ENCODE data around the gene XRN2. TPM values are rescaled to one million over a fixed set of nuclear protein-coding genes. Genes with fewer than 3 reads are reported as not detected.

Gene XRN2
- total and polyA plus RNA-seq, 12 donors, result 12.9 to 89.6 (median 65.5) TPM

DNA sequence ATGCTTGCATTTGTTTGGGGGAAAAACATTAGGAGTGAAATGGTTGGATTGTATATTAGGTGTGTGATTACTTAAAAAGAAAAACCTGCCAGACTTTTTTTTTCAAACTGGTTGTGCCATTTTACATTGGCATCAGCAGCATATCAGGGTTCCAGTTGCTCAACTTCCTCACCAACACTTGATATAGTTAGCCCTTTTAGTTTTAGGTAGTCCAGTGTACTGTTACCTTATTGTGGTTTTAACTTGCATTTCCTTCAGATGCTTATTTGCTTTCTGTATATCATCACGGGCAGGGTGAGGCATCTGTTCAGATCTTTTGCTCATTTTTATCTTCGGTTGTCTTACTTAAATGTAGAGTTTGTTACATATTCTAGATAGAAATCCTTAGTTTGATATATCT lies 5.2 kb downstream of the XRN2 start:
- no peak overlapping the region for H3K4me3 ChIP-seq
- 48 to 99% (median 98%) methylated on average over 2 of the region's 2 CpGs for WGBS, 4 donors
- no peak for DNase-seq
- intact Hi-C loops (cut with DNase I), result no loop called here
- no peak for TF ChIP-seq POLR2A (IDR thresholded peaks at IDR 0.05)
- TF ChIP-seq, protein P1, sequence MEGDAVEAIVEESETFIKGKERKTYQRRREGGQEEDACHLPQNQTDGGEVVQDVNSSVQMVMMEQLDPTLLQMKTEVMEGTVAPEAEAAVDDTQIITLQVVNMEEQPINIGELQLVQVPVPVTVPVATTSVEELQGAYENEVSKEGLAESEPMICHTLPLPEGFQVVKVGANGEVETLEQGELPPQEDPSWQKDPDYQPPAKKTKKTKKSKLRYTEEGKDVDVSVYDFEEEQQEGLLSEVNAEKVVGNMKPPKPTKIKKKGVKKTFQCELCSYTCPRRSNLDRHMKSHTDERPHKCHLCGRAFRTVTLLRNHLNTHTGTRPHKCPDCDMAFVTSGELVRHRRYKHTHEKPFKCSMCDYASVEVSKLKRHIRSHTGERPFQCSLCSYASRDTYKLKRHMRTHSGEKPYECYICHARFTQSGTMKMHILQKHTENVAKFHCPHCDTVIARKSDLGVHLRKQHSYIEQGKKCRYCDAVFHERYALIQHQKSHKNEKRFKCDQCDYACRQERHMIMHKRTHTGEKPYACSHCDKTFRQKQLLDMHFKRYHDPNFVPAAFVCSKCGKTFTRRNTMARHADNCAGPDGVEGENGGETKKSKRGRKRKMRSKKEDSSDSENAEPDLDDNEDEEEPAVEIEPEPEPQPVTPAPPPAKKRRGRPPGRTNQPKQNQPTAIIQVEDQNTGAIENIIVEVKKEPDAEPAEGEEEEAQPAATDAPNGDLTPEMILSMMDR (IDR thresholded peaks at IDR 0.05), result no peak
- no peak overlapping the region for H3K27ac ChIP-seq
- H3K4me1 ChIP-seq (replicated peaks in 1 of 2), result peaks cover 10 to 36% of the 10 kb centered on the region in 2 donors
- H3K9me3 ChIP-seq (replicated peaks in 1 of 3), result no peaks in the 10 kb centered on the region
- H3K27me3 ChIP-seq, result no peaks in the 10 kb centered on the region
- no peaks in the 10 kb centered on the region for H3K36me3 ChIP-seq (replicated peaks in 1 of 2)

DNA sequence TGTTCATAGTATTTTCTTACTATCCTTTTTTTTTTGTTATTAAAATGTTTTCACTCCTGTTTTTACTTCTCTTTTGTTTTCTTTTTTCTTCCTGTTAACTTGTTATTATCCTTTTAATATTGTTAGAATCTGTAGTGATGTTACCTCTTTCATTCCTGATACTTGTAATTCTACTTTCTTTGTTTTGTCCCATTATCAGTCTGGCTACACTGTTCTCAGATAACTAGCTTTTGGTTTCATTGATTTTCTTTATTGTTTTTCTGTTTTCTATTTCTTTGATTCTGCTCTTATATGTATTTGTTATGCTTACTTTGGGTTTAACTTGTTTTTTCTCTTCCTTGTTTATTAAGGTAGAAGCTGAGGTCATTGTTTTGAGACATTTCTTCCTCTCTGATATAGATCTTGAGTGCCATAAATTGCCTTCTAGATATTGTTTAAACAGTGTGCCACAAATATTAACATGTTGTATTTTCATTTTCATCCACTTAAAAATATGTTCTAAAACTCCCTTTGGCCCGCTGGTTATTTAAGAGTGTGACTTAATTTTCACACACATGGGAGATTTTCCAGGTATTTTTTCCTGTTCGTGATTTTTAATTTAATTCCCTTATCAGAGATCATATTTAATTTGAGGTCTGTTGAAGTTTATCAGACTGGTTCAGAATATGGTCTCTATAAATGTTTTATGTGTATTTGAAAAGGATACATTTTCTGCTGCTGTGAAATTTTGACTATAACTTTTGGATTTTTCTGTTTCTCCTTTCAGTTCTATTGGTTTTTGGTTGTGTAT lies 6.7 kb downstream of the XRN2 start:
- WGBS, 4 donors, result 61 to 72% (median 68%) methylated on average over 2 of the region's 2 CpGs
- Histone ChIP-seq H3K27me3 (no peaks in the 10 kb centered on the region), H3K27ac (no peak overlapping the region), H3K4me1 (replicated peaks in 1 of 2) (peaks cover 8 to 42% of the 10 kb centered on the region in 2 donors), H3K4me3 (no peak overlapping the region), H3K9me3 (replicated peaks in 1 of 3) (no peaks in the 10 kb centered on the region), H3K36me3 (replicated peaks in 1 of 2) (no peaks in the 10 kb centered on the region)
- TF ChIP-seq POLR2A (IDR thresholded peaks at IDR 0.05), result no peak
- TF ChIP-seq, protein P1 (IDR thresholded peaks at IDR 0.05), result no peak
- no peak for DNase-seq
- intact Hi-C loops (cut with DNase I), result no loop called here

DNA sequence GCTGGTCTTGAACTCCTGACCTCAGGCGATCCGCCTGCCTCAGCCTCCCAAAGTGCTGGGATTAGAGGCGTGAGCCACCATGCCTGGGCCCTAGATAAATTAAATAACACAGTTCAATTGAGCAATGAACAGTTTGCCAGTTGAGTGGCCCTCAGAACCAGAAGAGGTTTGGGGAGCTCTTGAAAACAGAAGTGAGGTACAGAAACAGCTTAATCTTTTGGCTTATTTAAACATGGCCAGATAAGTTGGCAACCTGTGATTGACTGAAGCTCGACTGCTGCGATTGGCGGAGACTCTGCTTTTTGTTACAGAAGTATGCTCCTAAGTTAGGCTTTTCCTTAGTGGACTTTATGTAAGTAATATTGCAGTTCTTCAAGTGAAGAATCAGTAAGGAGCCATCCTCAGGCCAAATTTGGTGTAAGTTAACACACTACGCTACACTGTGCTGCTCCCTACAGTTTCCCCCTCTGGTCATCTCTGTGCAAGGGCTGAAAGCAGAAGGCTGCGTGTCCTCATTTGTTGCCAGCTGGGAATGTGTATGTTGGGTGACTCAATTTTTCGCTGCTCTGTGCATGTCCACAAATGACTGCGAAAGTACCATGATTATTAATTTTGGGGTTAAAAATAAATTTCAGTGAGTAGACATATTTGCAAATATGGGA lies 9.8 kb downstream of the XRN2 start:
- intact Hi-C loops (cut with DNase I), result no loop called here
- no peak for DNase-seq

DNA sequence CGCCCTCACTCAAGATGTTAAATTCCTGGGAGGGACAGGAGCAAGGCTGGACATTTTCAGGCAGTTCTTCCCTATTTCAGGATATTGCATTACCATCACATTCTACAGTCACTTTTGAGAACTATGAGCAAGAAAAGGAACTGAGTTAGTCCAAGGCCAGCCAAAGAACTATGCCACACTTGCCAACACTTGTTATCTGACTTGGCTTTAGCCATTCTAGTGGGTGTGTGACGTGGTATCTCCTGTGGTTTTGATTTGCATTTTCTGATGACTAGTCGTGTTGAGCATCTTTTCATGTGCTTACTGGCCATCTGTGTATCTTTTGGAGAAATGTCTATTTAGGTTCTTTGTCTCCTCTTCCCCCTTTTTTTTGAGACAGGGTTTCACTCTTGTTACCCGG lies 12.0 kb downstream of the XRN2 start:
- Histone ChIP-seq H3K9me3 (replicated peaks in 1 of 3) (peaks cover 0 to 11% (median 0%) of the 10 kb centered on the region in 3 donors), H3K4me3 (no peak overlapping the region), H3K27me3 (no peaks in the 10 kb centered on the region), H3K4me1 (replicated peaks in 1 of 2) (peaks cover 14 to 52% of the 10 kb centered on the region in 2 donors), H3K27ac (peak overlapping the region in 4 of 5 donors; percentile 45 to 88 (median 80)), H3K36me3 (replicated peaks in 1 of 2) (no peaks in the 10 kb centered on the region)
- WGBS, 4 donors, result 42 to 55% (median 46%) methylated on average over 4 of the region's 4 CpGs
- TF ChIP-seq POLR2A (IDR thresholded peaks at IDR 0.05), result no peak
- TF ChIP-seq, protein P1 (IDR thresholded peaks at IDR 0.05), result no peak
- intact Hi-C loops (cut with DNase I), result no loop called here
- peak; percentile 39 to 88 (median 82) for DNase-seq

More for the DNA sequence above, 9.8 kb downstream of the XRN2 start:
- no peak for TF ChIP-seq POLR2A (IDR thresholded peaks at IDR 0.05)
- TF ChIP-seq, protein P1 (IDR thresholded peaks at IDR 0.05), result no peak
- Histone ChIP-seq H3K27me3 (no peaks in the 10 kb centered on the region), H3K4me3 (no peak overlapping the region), H3K9me3 (replicated peaks in 1 of 3) (no peaks in the 10 kb centered on the region), H3K4me1 (replicated peaks in 1 of 2) (peaks cover 14 to 49% of the 10 kb centered on the region in 2 donors), H3K27ac (no peak overlapping the region), H3K36me3 (replicated peaks in 1 of 2) (no peaks in the 10 kb centered on the region)
- 86 to 95% (median 91%) methylated on average over 10 of the region's 10 CpGs for whole genome bisulfite sequencing, 4 donors

Measured in adrenal gland (tissue), 12 donors.